H1 (cell line): ENCODE measurements around the gene HMGCLL1. TPM values are rescaled to one million over a fixed set of nuclear protein-coding genes. Genes with fewer than 3 reads are reported as not detected.

Experiments
- CTCF ChIA-PET: fragments of 300-600 bp; sonication (Branson Sonifier 250); formaldehyde crosslinking; loops from one replicate; lab custom pipeline; 2021; ENCODE audit not compliant: partially characterized antibody; lab: Charles Lee
- POLR2A ChIA-PET: fragments of 300-600 bp; sonication (Branson Sonifier 250); formaldehyde crosslinking; loops from one replicate; lab custom pipeline; 2021; ENCODE audit warnings: inconsistent platforms; ENCODE audit not compliant: partially characterized antibody; lab: Charles Lee
- DNase-seq, 2 experiments: peaks; one replicate each; pipeline versions ENCODE4 v3.0.0 to v3.0.0-alpha.2; 2010 to 2022; ENCODE audit warnings: low spot score in 2 of 2, low read depth in 1 of 2, mixed read lengths in 1 of 2
- FAIRE-seq: peaks from 2 replicates; lab custom pipeline; 2011; peaks lifted over from hg19 to GRCh38; lab: Jason Lieb, UNC
- H2AFZ ChIP-seq: 2 replicates; pipeline ENCODE4 v1.8.1; 2012; ENCODE audit warnings: low read length, inconsistent platforms
- H2AK5ac ChIP-seq: 2 replicates; pipeline ENCODE4 v1.6.1; 2013; ENCODE audit warnings: low read depth, low read length
- H2BK120ac ChIP-seq: replicated peaks from 2 replicates; pipeline ENCODE3; 2013; ENCODE audit warnings: low read depth, low read length, inconsistent platforms
- H2BK12ac ChIP-seq: 2 replicates; pipeline ENCODE4 v1.6.1; 2013; ENCODE audit warnings: low read depth, low read length
- H2BK15ac ChIP-seq: 2 replicates; pipeline ENCODE4 v1.6.1; 2013; ENCODE audit warnings: low read length
- H2BK20ac ChIP-seq: 2 replicates; pipeline ENCODE4 v1.6.1; 2013; ENCODE audit warnings: low read length
- H2BK5ac ChIP-seq: 2 replicates; pipeline ENCODE4 v1.6.1; 2013; ENCODE audit warnings: low read depth, low read length
- H3K14ac ChIP-seq: 2 replicates; pipeline ENCODE4 v1.6.1; 2013; ENCODE audit warnings: inconsistent platforms; ENCODE audit not compliant: insufficient read length
- H3K18ac ChIP-seq: 2 replicates; pipeline ENCODE4 v1.6.1; 2013; ENCODE audit warnings: low read length; ENCODE audit errors: extremely low read depth
- H3K23ac ChIP-seq: 2 replicates; pipeline ENCODE4 v1.6.1; 2013; ENCODE audit warnings: inconsistent platforms; ENCODE audit not compliant: insufficient read length
- H3K23me2 ChIP-seq: 2 replicates; pipeline ENCODE4 v1.6.1; 2013; ENCODE audit warnings: low read depth, low read length
- H3K27ac ChIP-seq: 2 replicates; pipeline ENCODE4 v1.6.1; 2011; ENCODE audit warnings: low read depth, low read length, inconsistent platforms
- H3K27me3 ChIP-seq, 4 experiments: replicated peaks in 1 of 4; 1 replicate in 1 of 4; 2 replicates in 3 of 4; pipeline versions ENCODE4 v1.6.1 to v1.8.1; 2011 to 2013; ENCODE audit warnings: low read length in 3 of 4, mild to moderate bottlenecking in 3 of 4, inconsistent platforms in 2 of 4, mixed read lengths in 2 of 4, moderate library complexity in 1 of 4; ENCODE audit not compliant: control insufficient read depth in 3 of 4, insufficient read depth in 3 of 4; ENCODE audit errors: extremely low read depth in 1 of 4
- H3K36me3 ChIP-seq, 4 experiments: 2 replicates each; pipeline versions ENCODE4 v1.6.1 to v1.8.1; 2011 to 2013; ENCODE audit warnings: mild to moderate bottlenecking in 4 of 4, low read length in 3 of 4, moderate library complexity in 2 of 4, control low read depth in 1 of 4, inconsistent platforms in 1 of 4; ENCODE audit not compliant: insufficient read depth in 4 of 4, control insufficient read depth in 2 of 4
- H3K4ac ChIP-seq: replicated peaks from 2 replicates; pipeline ENCODE3; 2013; ENCODE audit warnings: low read length, low read depth, mixed read lengths, inconsistent platforms; ENCODE audit not compliant: insufficient read length
- H3K4me1 ChIP-seq, 4 experiments: replicated peaks in 1 of 4; 1 replicate in 1 of 4; 2 replicates in 3 of 4; pipeline versions ENCODE4 v1.6.1 to v1.8.1; 2011 to 2013; ENCODE audit warnings: low read length in 3 of 4, inconsistent platforms in 2 of 4, mixed read lengths in 1 of 4; ENCODE audit not compliant: insufficient read depth in 4 of 4, control insufficient read depth in 3 of 4
- H3K4me2 ChIP-seq, 2 experiments: 2 replicates each; pipeline versions ENCODE4 v1.6.1 to v1.8.1; 2011 to 2013; ENCODE audit warnings: low read depth in 2 of 2, low read length in 2 of 2, control low read depth in 1 of 2, inconsistent platforms in 1 of 2, mild to moderate bottlenecking in 1 of 2; ENCODE audit not compliant: insufficient read depth in 1 of 2
- H3K4me3 ChIP-seq, 4 experiments: fragments of 200-600, 300-600 bp in 1 of 4; sonication (generic), shearing (Covaris generic), sonication (Bioruptor Twin) in 1 of 4; 2 replicates each; pipeline versions ENCODE4 v1.5.1 to v1.8.1; 2011 to 2016; ENCODE audit warnings: low read length in 4 of 4, low read depth in 3 of 4, control low read depth in 2 of 4, inconsistent platforms in 2 of 4, mild to moderate bottlenecking in 2 of 4, mixed read lengths in 1 of 4, moderate library complexity in 1 of 4; ENCODE audit not compliant: insufficient read depth in 2 of 4; ENCODE audit errors: extremely low read depth in 1 of 4
- H3K56ac ChIP-seq: replicated peaks from 2 replicates; pipeline ENCODE3; 2013; ENCODE audit warnings: low read depth, mild to moderate bottlenecking, mixed read lengths, low read length, inconsistent platforms; ENCODE audit not compliant: insufficient read length
- H3K79me1 ChIP-seq: 2 replicates; pipeline ENCODE4 v1.6.1; 2013; ENCODE audit warnings: low read depth, low read length, control low read depth
- H3K79me2 ChIP-seq, 2 experiments: 2 replicates each; pipeline versions ENCODE4 v1.6.1 to v1.8.1; 2012 to 2013; ENCODE audit warnings: low read length in 2 of 2, mild to moderate bottlenecking in 2 of 2, inconsistent platforms in 1 of 2; ENCODE audit not compliant: insufficient read depth in 2 of 2, control insufficient read depth in 1 of 2
- H3K9ac ChIP-seq, 4 experiments: replicated peaks in 1 of 4; 1 replicate in 1 of 4; 2 replicates in 3 of 4; pipeline versions ENCODE4 v1.6.1 to v1.8.1; 2011 to 2013; ENCODE audit warnings: low read depth in 3 of 4, low read length in 3 of 4, control low read depth in 2 of 4, mild to moderate bottlenecking in 2 of 4, moderate library complexity in 2 of 4, inconsistent platforms in 1 of 4; ENCODE audit errors: extremely low read depth in 1 of 4
- H3K9me3 ChIP-seq, 2 experiments: 2 replicates each; pipeline versions ENCODE4 v1.6.1 to v1.8.1; 2012 to 2013; ENCODE audit warnings: mild to moderate bottlenecking in 2 of 2, moderate library complexity in 2 of 2, control low read depth in 1 of 2, inconsistent platforms in 1 of 2, low read depth in 1 of 2, low read length in 1 of 2, mixed read lengths in 1 of 2; ENCODE audit not compliant: insufficient read depth in 2 of 2
- H4K20me1 ChIP-seq, 2 experiments: replicated peaks in 1 of 2; 2 replicates each; pipeline versions ENCODE3 to v1.8.1; 2011 to 2013; ENCODE audit warnings: inconsistent platforms in 2 of 2, low read length in 2 of 2, mild to moderate bottlenecking in 1 of 2; ENCODE audit not compliant: insufficient read depth in 2 of 2, control insufficient read depth in 1 of 2
- H4K5ac ChIP-seq: 2 replicates; pipeline ENCODE4 v1.6.1; 2013; ENCODE audit warnings: low read length, low read depth, mixed read lengths, inconsistent platforms; ENCODE audit not compliant: insufficient read length
- H4K8ac ChIP-seq: 2 replicates; pipeline ENCODE4 v1.8.0; 2013; ENCODE audit warnings: mild to moderate bottlenecking, moderate library complexity, low read length, inconsistent platforms; ENCODE audit not compliant: insufficient read depth; ENCODE audit errors: extremely low read depth
- H4K91ac ChIP-seq: replicated peaks from 2 replicates; pipeline ENCODE3; 2013; ENCODE audit warnings: low read length, mixed read lengths, inconsistent platforms; ENCODE audit not compliant: insufficient read length
- CTCF ChIP-seq, 3 experiments: IDR thresholded peaks; 1 replicate in 2 of 3; 2 replicates in 1 of 3; pipeline versions ENCODE4 v1.5.1 to v1.6.1; 2011; ENCODE audit warnings: low read length in 3 of 3, mild to moderate bottlenecking in 3 of 3, inconsistent platforms in 2 of 3, low read depth in 1 of 3, moderate library complexity in 1 of 3; ENCODE audit not compliant: insufficient read depth in 1 of 3; ENCODE audit errors: control extremely low read depth in 1 of 3
- HDAC6 ChIP-seq: IDR thresholded peaks from one replicate; pipeline ENCODE4 v1.7.1; 2012; ENCODE audit warnings: low read depth, mild to moderate bottlenecking, inconsistent platforms, low read length, moderate library complexity
- KDM1A ChIP-seq: fragments of 200-600, 300-600 bp; sonication (generic); IDR thresholded peaks from 2 replicates; pipeline ENCODE4 v1.7.1; 2016; ENCODE audit warnings: mild to moderate bottlenecking, low read length, borderline replicate concordance
- RAD21 ChIP-seq, 2 experiments: IDR thresholded peaks in 1 of 2; conservative IDR thresholded peaks in 1 of 2; 2 replicates each; pipeline ENCODE4 v1.6.1; 2011; ENCODE audit warnings: low read depth in 2 of 2, low read length in 2 of 2, improper control_type of control experiment in 1 of 2, inconsistent platforms in 1 of 2, mild to moderate bottlenecking in 1 of 2, moderate library complexity in 1 of 2
- RBBP5 ChIP-seq: IDR thresholded peaks from 2 replicates; pipeline ENCODE4 v1.7.1; 2012; ENCODE audit warnings: low read depth, mild to moderate bottlenecking, inconsistent platforms, low read length, moderate library complexity, borderline replicate concordance
- SAP30 ChIP-seq: fragments of 300-600 bp; sonication (generic); IDR thresholded peaks from 2 replicates; pipeline ENCODE4 v1.7.1; 2012; ENCODE audit warnings: low read length, moderate library complexity, mild to moderate bottlenecking, inconsistent platforms; ENCODE audit not compliant: insufficient read depth, insufficient replicate concordance
- SP4 ChIP-seq: IDR thresholded peaks from 2 replicates; pipeline ENCODE4 v1.6.1; 2012; ENCODE audit warnings: low read length, inconsistent platforms
- TAF7 ChIP-seq: optimal IDR thresholded peaks from 2 replicates; pipeline ENCODE3; 2011; ENCODE audit warnings: low read depth, mild to moderate bottlenecking, inconsistent platforms, low read length, moderate library complexity, borderline replicate concordance
- YY1 ChIP-seq: IDR thresholded peaks from 2 replicates; pipeline ENCODE4 v1.6.1; 2011; ENCODE audit warnings: low read depth, mild to moderate bottlenecking, low read length
- WGBS, 2 experiments: shearing (Covaris generic) in 1 of 2; methylation state at CpG; one replicate each; pipeline versions ENCODE4 v1.1.6 to v1.1.7; 2013 to 2015; ENCODE audit warnings: low lambda C conversion rate in 2 of 2, mixed read lengths in 2 of 2, inconsistent platforms in 1 of 2, low coverage in 1 of 2, missing lambda C conversion rate in 1 of 2; ENCODE audit not compliant: insufficient replicate concordance in 2 of 2, insufficient coverage in 1 of 2, insufficient read length in 1 of 2; ENCODE audit errors: extremely low coverage in 1 of 2, missing lambda C conversion rate in 1 of 2; 5-methylcytosine and 5-hydroxymethylcytosine counted together
- polyA plus RNA-seq, 7 experiments: library from polyadenylated mRNA; depleted of rRNA in 3 of 7; stranded (reverse) in 5 of 7; unstranded in 2 of 7; fragments of >200 nt in 5 of 7; fragments of 200-250 nt in 2 of 7; gene quantifications; 1 replicate in 5 of 7; 2 replicates in 1 of 7; 4 replicates in 1 of 7; pipeline versions ENCODE4 v1.2.1 to v1.2.3, GENCODE V29; 2011 to 2013; ENCODE audit warnings: missing spikeins in 2 of 7, mixed read lengths in 2 of 7
- total RNA-seq: library from RNA; stranded (reverse); fragmentation: NEBNext Ultra II Directional; extraction: Animal tissue kit (Norgen Biotek cat#: 25700); gene quantifications from 2 replicates; pipeline ENCODE4 v1.2.1, GENCODE V29; 2021

Gene HMGCLL1
- total and polyA plus RNA-seq, 2 of the 8 experiments (the other 6 are each of a cell fraction or from before 2014, with no cell fraction given), result 0.06 to 0.41 TPM

- POLR2A ChIA-PET, result no interaction called here
- Histone ChIP-seq H2AFZ (no peak overlapping the region), H2AK5ac (no peak overlapping the region), H3K9me3 (0 out of 4 replicates have a peak, but pooled peaks cover 0 to 3% of the 10 kb centered on the region in 2 experiments), H3K4me1 (peaks cover 0 to 2% (median 0%) of the 10 kb centered on the region in 4 experiments; a peak in 1 of 7 replicates), H3K56ac (no peak overlapping the region), H4K91ac (no peak overlapping the region), H3K27me3 (no peaks in the 10 kb centered on the region), H3K4ac (no peak overlapping the region), H3K79me1 (no peaks in the 10 kb centered on the region), H2BK120ac (no peak overlapping the region), H2BK5ac (no peak overlapping the region), H4K20me1 (no peaks in the 10 kb centered on the region), H3K36me3 (no peaks in the 10 kb centered on the region), H3K14ac (no peak overlapping the region), H3K4me3 (no peak overlapping the region), H3K27ac (no peak overlapping the region), H3K79me2 (no peaks in the 10 kb centered on the region), H3K4me2 (no peak overlapping the region), H3K18ac (no peak overlapping the region; the same call in 1 of the 2 replicates), H2BK12ac (no peak overlapping the region), H4K5ac (no peak overlapping the region), H2BK20ac (no peak overlapping the region), H3K9ac (no peak overlapping the region), H3K23ac (no peak overlapping the region), H4K8ac (no peak overlapping the region), H3K23me2 (no peaks in the 10 kb centered on the region), H2BK15ac (no peak overlapping the region)
- CTCF ChIA-PET, result interaction anchor here (0.7 to 2.1 kb wide), 22 partner anchors 10 to 676 kb away, joined by 3 to 8 read pairs (median 4); no protein-coding TSS in a partner anchor
- DNase-seq, result peak in 1 of 2 experiments; percentile 50
- WGBS, 2 experiments, result 84% methylated on average over 5 of the region's 5 CpGs; no CpG with 5 or more reads in 1 of the 2 experiments
- FAIRE-seq, result peak; percentile 80
- TF ChIP-seq YY1 (peak; percentile 52; the same call in 1 of the 2 replicates), KDM1A (no peak), SAP30 (no peak), SP4 (no peak), HDAC6 (no peak), RAD21 (IDR thresholded peaks at IDR 0.05 in 1 of 2, conservative IDR thresholded peaks at IDR 0.05 in 1 of 2; ENCODE audit: low read depth in 2 of 2, low read length in 2 of 2) (peak; percentile 63 to 77), RBBP5 (no peak), TAF7 (no peak), CTCF (IDR thresholded peaks at IDR 0.05; ENCODE audit: control extremely low read depth in 1 of 3, insufficient read depth in 1 of 3, low read depth in 1 of 3, low read length in 3 of 3) (peak in 2 of 3 experiments; percentile 64 to 72; a peak in 3 of 4 replicates)
Measured at GRCh38 chr6:55617272-55617671, 38.3 kb upstream of the HMGCLL1 start.
